LNCaP clone FGC (cell line): Measurements from ENCODE around the gene MT1F.
A peak's percentile ranks its signal among the peaks of the same experiment; 100 is the strongest.
"Not testable (repeated sequence)": the region's sequence is repeated elsewhere in the genome, so short reads cannot be mapped to it uniquely, and the experiment has no call there.

Experiments
- DNase-seq: peaks from one replicate; pipeline ENCODE4 v3.0.0-alpha.2; 2011; ENCODE audit warnings: low read depth
- H3K4me3 ChIP-seq: 2 replicates; pipeline ENCODE4 v1.5.1; 2011; ENCODE audit warnings: mild to moderate bottlenecking, low read depth, low read length, control low read depth
- CTCF ChIP-seq: IDR thresholded peaks from 2 replicates; pipeline ENCODE4 v1.5.1; 2012; ENCODE audit warnings: mild to moderate bottlenecking; ENCODE audit not compliant: control insufficient read depth, insufficient read depth; ENCODE audit errors: extremely low read depth

MT1F gene

GRCh38 chr16:56669005-56669839 lies 11.5 kb downstream of the MT1F start, which contains the start of gene MT1H:
Gene MT1H (plus strand): TSS chr16:56669814. CDS start chr16:56669885, 71 bp downstream.
- no peak within 1 kb of the TSS for H3K4me3 ChIP-seq
- no peak for TF ChIP-seq CTCF
- DNase-seq: no peak

DNA sequence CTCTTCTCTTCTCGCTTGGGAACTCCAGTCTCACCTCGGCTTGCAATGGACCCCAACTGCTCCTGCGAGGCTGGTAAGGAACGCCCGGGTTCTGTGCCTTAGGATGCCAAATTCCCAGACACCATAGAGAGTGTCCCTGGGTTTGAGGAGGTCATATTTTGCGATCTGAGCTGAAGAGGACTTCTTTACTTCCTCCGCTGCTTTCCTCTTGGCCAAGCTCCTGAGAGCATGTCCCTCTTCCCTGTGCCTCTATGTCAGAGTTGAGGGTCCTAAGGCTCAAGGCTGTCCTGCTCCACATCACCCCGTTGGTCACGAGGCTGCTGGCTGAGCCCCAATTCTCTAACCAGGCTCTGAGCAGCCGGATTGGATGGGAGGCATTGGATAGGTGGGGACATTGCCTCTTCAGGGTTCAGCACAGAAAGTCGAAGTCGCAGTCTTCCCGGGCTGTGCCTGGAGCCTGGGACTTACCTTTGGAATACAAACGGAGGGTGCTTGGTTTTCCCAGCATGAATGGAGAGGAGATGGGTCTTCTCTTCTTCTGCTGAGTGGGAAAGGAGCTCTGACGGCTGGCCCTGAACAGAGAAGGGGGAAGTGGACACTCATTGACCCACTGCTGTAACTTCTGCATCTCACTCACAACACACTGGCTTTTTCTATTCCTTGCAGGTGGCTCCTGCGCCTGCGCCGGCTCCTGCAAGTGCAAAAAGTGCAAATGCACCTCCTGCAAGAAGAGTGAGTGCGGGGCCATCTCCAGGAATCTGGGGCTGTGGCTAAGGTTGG lies 12.3 kb downstream of the MT1F start:
- H3K4me3 ChIP-seq: no peak overlapping the region
- no peak for DNase-seq
- TF ChIP-seq CTCF: no peak

- TF ChIP-seq CTCF: no peak
- no peak overlapping the region for H3K4me3 ChIP-seq
- DNase-seq: no peak
Measured at GRCh38 chr16:56670620-56670934, 12.8 kb downstream of the MT1F start.

DNA sequence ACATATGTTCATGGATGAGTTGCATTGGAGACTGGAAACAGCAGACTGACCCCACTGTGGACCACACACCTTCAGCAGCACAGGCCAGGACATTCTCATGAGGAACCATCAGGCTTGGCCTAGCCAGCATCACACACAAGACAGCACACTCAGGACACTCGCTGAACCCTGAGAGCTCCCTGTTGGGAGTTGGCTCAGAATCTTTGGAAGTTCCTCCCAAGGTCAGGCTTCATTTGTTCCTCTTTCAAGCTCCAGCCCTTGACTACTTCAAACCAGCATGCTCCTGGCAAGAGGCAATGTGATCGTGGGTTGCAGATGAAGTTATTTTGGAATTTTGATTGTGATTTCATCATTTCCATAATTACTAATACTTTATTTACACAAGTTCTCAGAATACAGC lies 13.9 kb downstream of the MT1F start:
- not testable (repeated sequence) for H3K4me3 ChIP-seq, DNase-seq

DNA sequence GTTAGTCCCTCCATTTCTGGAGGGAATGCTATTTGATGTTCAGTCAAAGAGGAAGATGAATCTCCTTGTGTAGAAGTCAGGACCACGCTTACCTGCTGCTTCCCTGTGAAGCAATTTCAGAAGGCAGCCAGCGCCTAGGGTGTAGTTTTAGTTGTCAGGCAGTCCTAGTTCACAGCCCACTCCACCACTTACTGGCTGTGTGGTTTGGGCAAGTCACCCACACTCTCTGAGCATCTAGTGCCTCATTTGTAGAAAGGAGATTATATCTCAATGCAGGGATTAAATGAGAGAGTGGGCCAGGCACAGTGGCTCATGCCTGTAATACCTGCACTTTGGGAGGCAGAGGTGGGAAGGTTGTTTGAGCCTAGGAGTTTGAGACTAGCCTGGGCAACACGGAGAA lies 14.4 kb downstream of the MT1F start:
- not testable (repeated sequence) for H3K4me3 ChIP-seq, DNase-seq

GRCh38 chr16:56672761-56673536 lies 15.2 kb downstream of the MT1F start:
- H3K4me3 ChIP-seq: no peak overlapping the region
- no peak for TF ChIP-seq CTCF
- no peak for DNase-seq

GRCh38 chr16:56673921-56674320 lies 16.2 kb downstream of the MT1F start:
- H3K4me3 ChIP-seq: no peak overlapping the region
- TF ChIP-seq CTCF: peak; percentile 71
- peak; percentile 19 for DNase-seq

- DNase-seq: not testable (repeated sequence)
Measured at GRCh38 chr16:56674570-56674969, 16.8 kb downstream of the MT1F start.

More at GRCh38 chr16:56674570-56674969, 16.8 kb downstream of the MT1F start:
- not testable (repeated sequence) for H3K4me3 ChIP-seq
